ENCODE data around the gene TOM1L2. TPM values are rescaled to one million over a fixed set of nuclear protein-coding genes. Genes with fewer than 3 reads are reported as not detected.

Gene TOM1L2
- total RNA-seq, 3 donors from 2014 or later = 67.8 to 101 (median 87.7) TPM

- DNase-seq (no peak), ATAC-seq (no peak)
- intact Hi-C loops (cut with DNase I, micrococcal nuclease) = no loop called here
- no peaks in the 10 kb centered on the region for H3K36me3 ChIP-seq (ENCODE audit: low read depth)
- H3K9me3 ChIP-seq = no peaks in the 10 kb centered on the region
- no peak overlapping the region for H3K4me3 ChIP-seq
- H3K4me1 ChIP-seq (ENCODE audit: low read depth) = no peaks in the 10 kb centered on the region
- TF ChIP-seq, protein P1, sequence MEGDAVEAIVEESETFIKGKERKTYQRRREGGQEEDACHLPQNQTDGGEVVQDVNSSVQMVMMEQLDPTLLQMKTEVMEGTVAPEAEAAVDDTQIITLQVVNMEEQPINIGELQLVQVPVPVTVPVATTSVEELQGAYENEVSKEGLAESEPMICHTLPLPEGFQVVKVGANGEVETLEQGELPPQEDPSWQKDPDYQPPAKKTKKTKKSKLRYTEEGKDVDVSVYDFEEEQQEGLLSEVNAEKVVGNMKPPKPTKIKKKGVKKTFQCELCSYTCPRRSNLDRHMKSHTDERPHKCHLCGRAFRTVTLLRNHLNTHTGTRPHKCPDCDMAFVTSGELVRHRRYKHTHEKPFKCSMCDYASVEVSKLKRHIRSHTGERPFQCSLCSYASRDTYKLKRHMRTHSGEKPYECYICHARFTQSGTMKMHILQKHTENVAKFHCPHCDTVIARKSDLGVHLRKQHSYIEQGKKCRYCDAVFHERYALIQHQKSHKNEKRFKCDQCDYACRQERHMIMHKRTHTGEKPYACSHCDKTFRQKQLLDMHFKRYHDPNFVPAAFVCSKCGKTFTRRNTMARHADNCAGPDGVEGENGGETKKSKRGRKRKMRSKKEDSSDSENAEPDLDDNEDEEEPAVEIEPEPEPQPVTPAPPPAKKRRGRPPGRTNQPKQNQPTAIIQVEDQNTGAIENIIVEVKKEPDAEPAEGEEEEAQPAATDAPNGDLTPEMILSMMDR (IDR thresholded peaks at IDR 0.05) = no peak
Observed at GRCh38 chr17:18017958-18018357, 45.8 kb upstream of the TOM1L2 start.

- no peaks in the 10 kb centered on the region for H3K36me3 ChIP-seq (ENCODE audit: low read depth)
- no peaks in the 10 kb centered on the region for H3K9me3 ChIP-seq
- TF ChIP-seq, protein P1 (IDR thresholded peaks at IDR 0.05) = no peak
- intact Hi-C loops (cut with DNase I, micrococcal nuclease) = no loop called here
- no peak for DNase-seq
- no peak overlapping the region for H3K4me3 ChIP-seq
- H3K4me1 ChIP-seq (ENCODE audit: low read depth) = no peaks in the 10 kb centered on the region
- ATAC-seq = no peak
Observed at GRCh38 chr17:18016426-18016825, 44.2 kb upstream of the TOM1L2 start.

DNA sequence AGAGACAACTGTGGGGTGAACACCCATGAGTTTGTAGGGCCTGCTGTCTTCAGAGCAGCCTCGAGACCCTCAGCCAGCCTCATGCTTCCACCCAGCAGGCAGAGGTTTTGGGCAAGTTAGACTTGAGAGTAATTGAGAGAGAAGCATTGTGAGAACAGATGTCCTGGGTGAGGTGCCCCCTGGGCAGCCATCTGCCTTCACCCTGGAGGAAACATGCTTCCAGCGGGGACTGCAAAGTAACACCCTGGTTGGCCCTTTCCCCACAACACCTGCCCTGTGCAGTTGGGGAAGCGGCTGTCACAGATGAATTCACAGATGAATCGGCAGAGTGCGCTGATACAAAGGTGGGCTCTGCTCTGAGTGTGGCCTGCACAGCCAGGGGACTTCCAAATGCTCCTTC is 43.4 kb upstream of the TOM1L2 start:
- TF ChIP-seq, protein P1 (IDR thresholded peaks at IDR 0.05) = no peak
- H3K9me3 ChIP-seq = no peaks in the 10 kb centered on the region
- intact Hi-C loops (cut with DNase I, micrococcal nuclease) = no loop called here
- no peaks in the 10 kb centered on the region for H3K4me1 ChIP-seq (ENCODE audit: low read depth)
- no peak overlapping the region for H3K4me3 ChIP-seq
- DNase-seq (no peak), ATAC-seq (no peak)
- H3K36me3 ChIP-seq (ENCODE audit: low read depth) = no peaks in the 10 kb centered on the region

- intact Hi-C loops (cut with DNase I, micrococcal nuclease) = no loop called here
- TF ChIP-seq, protein P1 (IDR thresholded peaks at IDR 0.05) = no peak
- no peak overlapping the region for H3K4me3 ChIP-seq
- no peak for DNase-seq
- ATAC-seq = no peak
- no peaks in the 10 kb centered on the region for H3K36me3 ChIP-seq (ENCODE audit: low read depth)
- H3K4me1 ChIP-seq (ENCODE audit: low read depth) = no peaks in the 10 kb centered on the region
- no peaks in the 10 kb centered on the region for H3K9me3 ChIP-seq
Observed at GRCh38 chr17:18014006-18014405, 41.8 kb upstream of the TOM1L2 start.

DNA sequence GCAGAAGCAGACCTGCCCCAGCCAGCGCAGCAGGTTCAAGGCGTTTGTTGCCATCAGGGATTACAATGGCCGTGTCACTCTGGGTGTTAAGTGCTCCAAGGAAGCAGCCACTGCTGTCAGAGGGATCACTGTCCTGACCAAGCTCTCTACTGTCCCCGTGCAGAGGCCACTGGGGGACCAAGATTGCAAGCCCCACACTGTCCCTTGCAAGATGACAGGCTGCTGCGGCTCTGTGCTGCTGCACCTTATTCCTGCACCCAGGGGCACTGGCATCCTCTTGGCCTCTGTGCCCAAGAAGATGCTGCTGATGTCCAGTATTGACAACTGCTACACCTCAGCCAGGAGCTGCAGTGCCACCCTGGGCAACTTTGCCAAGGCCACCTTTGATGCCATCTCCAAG is 39.1 kb upstream of the TOM1L2 start:
- intact Hi-C loops (cut with DNase I, micrococcal nuclease) = no loop called here
- Histone ChIP-seq H3K36me3 (ENCODE audit: low read depth) (no peaks in the 10 kb centered on the region), H3K4me1 (ENCODE audit: low read depth) (no peaks in the 10 kb centered on the region), H3K4me3 (no peak overlapping the region), H3K9me3 (no peaks in the 10 kb centered on the region)
- TF ChIP-seq, protein P1 (IDR thresholded peaks at IDR 0.05) = no peak
- DNase-seq (no peak), ATAC-seq (no peak)

Measured in mucosa of descending colon (tissue), 3 donors.